ENCODE results near the gene EFL1.
"Not testable (repeated sequence)": the region's sequence is repeated elsewhere in the genome, so short reads cannot be mapped to it uniquely, and the experiment has no call there.

The EFL1 gene

DNA sequence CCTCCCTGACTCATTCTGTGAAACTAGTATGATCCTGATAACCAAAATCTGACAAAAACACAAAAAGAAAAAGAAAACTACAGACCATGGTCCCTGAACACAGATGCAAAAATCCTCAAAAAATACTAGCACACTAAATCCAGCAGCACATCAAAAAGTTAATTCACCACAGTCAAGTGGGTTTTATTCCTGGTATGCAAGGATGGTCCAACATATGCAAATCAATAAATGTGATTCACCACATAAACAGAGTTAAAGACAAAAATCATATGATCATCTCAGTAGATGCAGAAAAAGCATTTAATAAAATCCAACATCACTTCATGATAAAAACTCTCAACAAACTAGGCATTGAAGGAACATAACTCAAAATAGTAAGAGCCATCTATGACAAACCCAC, 12.9 kb upstream of the EFL1 start:
- DNase-seq, result no peak

DNA sequence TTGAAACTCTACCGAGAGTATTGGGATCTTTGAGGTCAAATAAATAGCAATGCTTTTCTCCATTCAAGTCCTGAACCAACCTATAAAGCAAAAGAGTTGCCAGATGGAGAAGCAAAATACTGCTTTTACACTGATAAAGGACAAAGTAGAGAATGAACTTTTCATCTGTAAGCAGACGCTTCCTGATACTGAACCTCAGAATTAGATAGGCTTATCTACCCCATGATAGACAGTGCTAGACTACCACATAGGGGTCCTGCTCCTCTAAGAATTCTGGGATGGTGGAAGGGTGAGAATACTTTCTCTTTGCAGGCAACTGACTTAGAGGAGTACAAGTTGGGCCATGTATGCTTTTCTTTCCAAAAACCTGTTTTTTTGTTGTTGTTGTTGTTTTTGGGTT, 9.6 kb upstream of the EFL1 start:
- DNase-seq, result no peak

- DNase-seq, result not testable (repeated sequence)
Measured at GRCh38 chr15:82268454-82268853, 5.9 kb upstream of the EFL1 start.

DNA sequence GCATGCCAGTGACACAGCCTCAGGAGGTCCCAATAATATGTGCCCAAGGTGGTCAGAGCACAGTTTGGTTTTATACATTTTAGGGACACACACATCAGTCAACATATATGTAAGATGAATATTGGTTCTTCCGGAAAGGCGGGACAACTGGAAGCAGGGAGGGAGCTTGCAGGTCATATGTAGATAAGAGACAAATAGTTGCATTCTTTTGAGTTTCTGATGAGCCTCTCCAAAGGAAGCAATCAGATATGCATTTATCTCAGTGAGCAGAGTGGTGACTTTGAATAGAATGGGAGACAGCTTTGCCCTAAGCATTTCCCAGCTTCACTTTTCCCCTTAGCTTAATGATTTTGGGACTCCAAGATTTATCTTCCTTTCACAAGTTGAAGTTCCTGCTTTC, 4.6 kb upstream of the EFL1 start:
- not testable (repeated sequence) for DNase-seq

DNA sequence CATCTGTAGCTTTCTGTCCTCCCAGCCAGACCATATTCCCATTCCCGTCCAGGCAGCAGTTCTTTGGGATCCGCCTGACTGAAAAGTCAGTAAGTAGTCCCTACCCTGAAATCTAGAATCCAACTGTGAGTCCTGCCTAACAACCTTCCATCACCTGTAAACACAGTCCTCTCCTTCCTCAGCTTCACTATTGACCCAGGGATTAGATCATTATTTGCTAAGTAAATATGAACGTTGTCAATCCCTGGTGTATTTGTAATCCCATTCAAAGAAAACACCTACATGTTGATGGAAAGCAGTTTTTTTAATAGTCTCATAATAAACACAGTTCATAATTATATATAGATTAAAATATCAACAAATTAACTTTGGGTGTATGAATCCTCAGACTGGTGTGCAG, 816 bp upstream of the EFL1 start:
- DNase-seq, result peak; percentile 2

DNA sequence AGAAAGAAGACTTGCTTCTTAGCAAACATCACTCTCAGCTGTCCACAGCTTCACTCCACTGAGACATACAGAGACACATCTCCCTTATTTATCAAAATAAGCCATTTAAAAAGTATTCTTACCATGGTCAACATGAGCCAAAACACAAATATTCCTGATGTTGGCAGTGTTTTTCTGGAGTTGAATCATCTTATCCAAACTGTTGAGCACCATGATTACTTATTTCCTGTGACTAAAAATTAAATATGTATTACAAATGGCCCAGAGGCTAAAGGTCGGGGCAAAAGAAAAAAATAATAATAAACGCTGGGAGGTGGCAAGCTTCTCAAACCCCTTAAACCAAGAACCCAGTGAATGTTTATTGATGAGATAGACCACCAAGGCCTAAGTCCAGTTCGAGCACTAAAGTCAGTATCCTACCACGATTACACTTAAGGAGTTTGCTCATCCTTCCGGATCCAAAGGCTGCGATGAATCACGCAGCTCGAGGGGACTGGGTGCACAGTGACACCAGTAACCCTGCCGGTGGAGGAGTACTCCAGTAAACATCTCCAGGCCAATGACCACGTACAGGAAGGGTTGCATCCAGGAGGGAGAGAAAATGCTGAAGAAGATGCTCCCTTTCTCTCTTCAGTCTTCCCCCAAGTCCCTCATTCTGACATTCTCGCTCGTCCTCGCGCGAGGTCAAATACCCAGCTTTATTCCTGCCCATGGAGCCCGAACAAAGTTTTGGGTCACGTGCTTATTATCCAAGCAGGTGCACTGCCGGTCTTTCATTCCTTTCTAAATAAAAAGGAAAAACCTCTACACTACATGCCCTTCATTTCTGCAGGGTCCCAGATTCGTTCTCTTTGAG, 740 bp downstream of the EFL1 start:
- peak; percentile 14 for DNase-seq

- DNase-seq, result not testable (repeated sequence)
Measured at GRCh38 chr15:82248261-82248660, 14.3 kb downstream of the EFL1 start.

- DNase-seq, result not testable (repeated sequence)
Measured at GRCh38 chr15:82245956-82246355, 16.6 kb downstream of the EFL1 start.

DNA sequence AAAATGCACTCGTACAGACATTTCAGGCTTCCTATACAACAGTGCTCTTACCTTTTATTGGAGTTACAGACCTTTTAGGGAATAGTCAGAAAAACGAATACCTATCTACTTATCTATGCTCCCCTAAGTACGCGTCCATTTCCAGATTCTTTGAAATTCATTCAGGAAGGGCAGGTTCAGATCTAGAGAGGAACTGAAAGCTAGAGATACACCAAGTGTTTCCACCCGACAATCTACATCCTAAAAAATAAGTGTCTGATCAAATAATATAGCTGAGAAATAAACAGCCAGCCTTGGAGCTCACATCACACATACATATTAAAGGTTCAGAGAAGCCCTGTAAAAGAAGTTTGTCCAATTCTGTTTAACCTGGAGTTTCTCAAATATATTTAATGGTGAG, 18.9 kb downstream of the EFL1 start:
- not testable (repeated sequence) for DNase-seq

- not testable (repeated sequence) for DNase-seq
Measured at GRCh38 chr15:82241836-82242499, 20.6 kb downstream of the EFL1 start.

DNA sequence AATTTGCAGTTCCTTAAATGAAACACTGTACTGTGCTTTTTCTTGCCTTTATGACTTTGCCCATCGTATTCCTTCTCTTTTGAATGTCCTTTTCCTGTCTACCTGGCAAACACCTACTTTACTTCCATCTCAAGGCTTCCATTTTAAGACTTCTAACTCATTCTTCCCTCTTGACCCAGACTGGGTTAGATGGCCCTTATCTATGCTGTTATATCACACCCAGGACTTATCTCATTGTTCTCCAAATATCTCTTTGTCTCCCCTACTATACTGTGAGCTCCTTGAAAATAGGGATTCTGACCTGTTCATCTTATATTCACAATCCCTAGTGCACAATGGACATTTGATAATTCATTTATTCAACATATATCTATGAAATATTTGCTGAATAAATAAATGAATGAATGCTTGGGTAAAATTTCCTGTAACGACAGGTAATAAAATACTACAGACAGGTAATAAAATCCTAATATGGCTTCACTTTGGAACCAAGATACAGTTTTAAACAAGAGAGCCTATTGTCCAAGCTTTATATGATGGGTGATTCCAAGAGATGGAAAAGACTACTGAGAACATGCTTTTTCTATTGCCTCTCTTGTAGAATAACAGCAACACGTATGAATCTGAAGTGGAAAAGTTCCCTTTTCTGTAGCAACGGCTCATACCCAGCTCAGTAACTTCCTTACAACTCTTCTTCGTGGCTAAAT, 22.7 kb downstream of the EFL1 start:
- DNase-seq, result no peak

GRCh38 chr15:82237944-82238534, 24.5 kb downstream of the EFL1 start:
- DNase-seq, result not testable (repeated sequence)

GRCh38 chr15:82231842-82232241, 30.7 kb downstream of the EFL1 start:
- DNase-seq, result no peak

DNA sequence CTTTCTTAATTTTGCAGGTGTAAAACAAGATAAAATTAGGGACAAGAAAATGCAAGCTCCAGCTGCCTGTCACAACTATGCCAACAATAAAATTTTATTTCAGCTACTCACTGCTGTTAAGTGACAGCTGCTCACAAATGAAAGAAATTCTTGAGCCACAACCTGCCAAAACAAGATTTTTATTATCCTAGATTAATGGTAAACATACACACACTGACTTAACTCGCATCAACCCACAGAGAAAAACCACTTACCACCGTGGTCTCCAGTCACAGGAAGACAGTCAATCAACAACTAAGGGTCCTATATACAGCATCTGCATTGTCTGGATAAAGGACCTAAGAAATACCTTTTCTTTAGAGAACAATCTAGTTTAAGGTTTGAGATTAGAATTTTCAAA, 31.3 kb downstream of the EFL1 start:
- DNase-seq, result no peak

DNA sequence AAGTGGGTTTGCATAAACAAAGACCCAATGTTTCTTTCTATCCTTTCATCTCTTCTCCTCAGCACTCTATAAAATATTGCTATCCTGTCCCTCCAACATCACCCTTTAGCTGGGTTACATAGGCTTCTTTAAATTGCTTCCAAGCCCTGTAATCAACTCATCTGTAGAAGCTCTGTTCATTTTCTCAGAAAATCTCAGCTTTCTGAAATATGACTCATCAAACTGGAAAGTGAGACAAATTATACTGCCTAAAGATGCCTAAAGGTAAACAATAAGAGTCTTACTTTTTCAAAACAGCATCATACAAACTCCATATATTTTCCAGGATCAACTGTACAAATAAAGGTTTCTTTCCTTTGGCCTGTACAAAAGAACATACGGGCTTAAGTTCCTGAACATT, 33.8 kb downstream of the EFL1 start:
- DNase-seq, result no peak

DNA sequence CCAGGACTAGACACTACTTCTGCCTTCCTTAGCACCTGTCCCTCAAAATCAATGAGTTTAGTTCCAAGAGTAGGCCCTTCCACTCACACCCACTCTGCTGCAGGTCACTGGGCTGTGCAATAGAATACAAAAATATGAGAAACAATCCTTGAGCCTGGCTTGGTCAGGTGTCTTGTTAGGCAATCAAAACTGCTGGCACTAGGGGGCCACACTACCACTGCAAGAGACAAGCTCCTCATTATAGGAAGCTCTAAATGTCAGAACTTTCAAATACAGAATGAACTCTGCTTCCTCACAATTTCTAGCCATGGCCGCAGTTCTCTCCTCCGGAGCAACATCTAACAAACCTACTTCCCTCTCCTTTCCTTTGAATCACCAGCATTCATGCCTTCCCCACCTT, 41.0 kb downstream of the EFL1 start:
- DNase-seq, result not testable (repeated sequence)

DNA sequence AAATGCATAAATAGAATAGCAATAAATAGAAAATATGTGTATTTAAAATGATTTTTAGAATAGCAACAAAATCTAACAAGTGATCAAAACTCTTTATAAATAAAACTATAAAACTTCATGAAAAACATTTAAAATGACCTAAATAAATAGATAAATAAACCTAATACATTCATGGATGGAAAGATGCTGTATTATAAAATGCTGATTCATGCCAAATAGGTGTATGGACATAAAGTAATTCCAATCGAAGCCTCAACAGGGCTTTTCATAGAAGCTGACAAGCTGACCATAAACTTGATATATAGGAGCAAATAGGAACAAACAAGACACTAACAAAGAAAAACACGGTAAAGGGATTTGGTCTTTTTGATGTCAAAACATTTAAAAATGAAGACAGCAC, 46.4 kb downstream of the EFL1 start:
- not testable (repeated sequence) for DNase-seq

DNA sequence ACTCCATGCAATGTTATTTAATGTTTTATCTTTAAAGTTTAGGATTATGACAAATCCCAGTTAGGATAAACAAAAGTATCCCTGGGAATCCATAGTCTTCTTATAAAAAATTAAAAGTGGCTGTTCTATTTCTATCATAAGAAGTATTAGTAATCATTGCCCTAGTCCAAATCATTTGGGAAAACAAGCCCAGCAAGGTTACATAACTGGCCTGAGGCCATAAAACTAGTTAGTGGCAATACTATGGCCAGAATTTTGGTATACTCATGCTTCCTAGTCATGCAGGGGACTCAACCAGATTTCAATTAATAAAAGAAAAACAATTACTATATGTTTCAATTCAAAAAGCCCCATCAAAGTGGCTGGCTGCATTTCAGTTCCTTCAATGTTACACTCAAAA, 50.3 kb downstream of the EFL1 start:
- DNase-seq, result not testable (repeated sequence)

DNA sequence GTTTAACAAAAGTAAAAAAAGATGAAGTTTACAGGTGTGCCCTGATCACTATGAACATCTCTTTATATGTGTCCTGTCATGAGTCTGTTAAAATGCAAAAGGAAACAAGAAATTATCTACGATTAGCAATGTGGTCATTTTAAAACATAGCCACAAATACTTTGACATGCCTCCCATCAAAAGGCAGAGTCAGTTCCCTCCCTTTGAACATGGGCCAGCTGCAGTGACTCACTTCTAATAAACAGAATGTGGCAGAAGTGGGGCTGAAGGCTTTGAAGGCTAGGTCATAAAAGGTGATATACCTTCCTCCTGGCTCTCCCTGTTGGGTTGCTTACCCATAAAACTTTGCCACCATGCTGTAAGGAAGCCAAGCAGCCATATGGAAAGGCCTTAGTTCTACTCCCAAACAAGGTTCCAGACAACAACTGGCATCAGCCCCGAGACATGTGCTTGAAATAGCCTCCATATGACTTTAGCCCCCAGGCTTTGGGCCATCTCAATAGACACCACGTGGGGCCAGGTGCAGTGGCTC, 52.4 kb downstream of the EFL1 start:
- not testable (repeated sequence) for DNase-seq

GRCh38 chr15:82204575-82204974, 58.0 kb downstream of the EFL1 start:
- not testable (repeated sequence) for DNase-seq

- peak; percentile 55 for DNase-seq
Measured at GRCh38 chr15:82197733-82198594, 64.6 kb downstream of the EFL1 start.

GRCh38 chr15:82196353-82196752, 66.2 kb downstream of the EFL1 start:
- no peak for DNase-seq

Measured in NCI-H1436 (cell line).